H1 (cell line): ENCODE data around the gene PPP1R14C. TPM values are rescaled to one million over a fixed set of nuclear protein-coding genes. Genes with fewer than 3 reads are reported as not detected.

Experiments used
- CTCF ChIA-PET: fragments of 300-600 bp; sonication (Branson Sonifier 250); formaldehyde crosslinking; loops from one replicate; lab custom pipeline; 2021; ENCODE audit not compliant: partially characterized antibody; lab: Charles Lee
- POLR2A ChIA-PET: fragments of 300-600 bp; sonication (Branson Sonifier 250); formaldehyde crosslinking; loops from one replicate; lab custom pipeline; 2021; ENCODE audit warnings: inconsistent platforms; ENCODE audit not compliant: partially characterized antibody; lab: Charles Lee
- DNase-seq, 2 experiments: peaks; one replicate each; pipeline versions ENCODE4 v3.0.0 to v3.0.0-alpha.2; 2010 to 2022; ENCODE audit warnings: low spot score in 2 of 2, low read depth in 1 of 2, mixed read lengths in 1 of 2
- FAIRE-seq: peaks from 2 replicates; lab custom pipeline; 2011; peaks lifted over from hg19 to GRCh38; lab: Jason Lieb, UNC
- H2AFZ ChIP-seq: 2 replicates; pipeline ENCODE4 v1.8.1; 2012; ENCODE audit warnings: low read length, inconsistent platforms
- H2AK5ac ChIP-seq: 2 replicates; pipeline ENCODE4 v1.6.1; 2013; ENCODE audit warnings: low read depth, low read length
- H2BK120ac ChIP-seq: replicated peaks from 2 replicates; pipeline ENCODE3; 2013; ENCODE audit warnings: low read depth, low read length, inconsistent platforms
- H2BK12ac ChIP-seq: 2 replicates; pipeline ENCODE4 v1.6.1; 2013; ENCODE audit warnings: low read depth, low read length
- H2BK15ac ChIP-seq: 2 replicates; pipeline ENCODE4 v1.6.1; 2013; ENCODE audit warnings: low read length
- H2BK20ac ChIP-seq: 2 replicates; pipeline ENCODE4 v1.6.1; 2013; ENCODE audit warnings: low read length
- H2BK5ac ChIP-seq: 2 replicates; pipeline ENCODE4 v1.6.1; 2013; ENCODE audit warnings: low read depth, low read length
- H3K14ac ChIP-seq: 2 replicates; pipeline ENCODE4 v1.6.1; 2013; ENCODE audit warnings: inconsistent platforms; ENCODE audit not compliant: insufficient read length
- H3K18ac ChIP-seq: 2 replicates; pipeline ENCODE4 v1.6.1; 2013; ENCODE audit warnings: low read length; ENCODE audit errors: extremely low read depth
- H3K23ac ChIP-seq: 2 replicates; pipeline ENCODE4 v1.6.1; 2013; ENCODE audit warnings: inconsistent platforms; ENCODE audit not compliant: insufficient read length
- H3K23me2 ChIP-seq: 2 replicates; pipeline ENCODE4 v1.6.1; 2013; ENCODE audit warnings: low read depth, low read length
- H3K27ac ChIP-seq: 2 replicates; pipeline ENCODE4 v1.6.1; 2011; ENCODE audit warnings: low read depth, low read length, inconsistent platforms
- H3K27me3 ChIP-seq, 4 experiments: replicated peaks in 1 of 4; 1 replicate in 1 of 4; 2 replicates in 3 of 4; pipeline versions ENCODE4 v1.6.1 to v1.8.1; 2011 to 2013; ENCODE audit warnings: low read length in 3 of 4, mild to moderate bottlenecking in 3 of 4, inconsistent platforms in 2 of 4, mixed read lengths in 2 of 4, moderate library complexity in 1 of 4; ENCODE audit not compliant: control insufficient read depth in 3 of 4, insufficient read depth in 3 of 4; ENCODE audit errors: extremely low read depth in 1 of 4
- H3K36me3 ChIP-seq, 4 experiments: 2 replicates each; pipeline versions ENCODE4 v1.6.1 to v1.8.1; 2011 to 2013; ENCODE audit warnings: mild to moderate bottlenecking in 4 of 4, low read length in 3 of 4, moderate library complexity in 2 of 4, control low read depth in 1 of 4, inconsistent platforms in 1 of 4; ENCODE audit not compliant: insufficient read depth in 4 of 4, control insufficient read depth in 2 of 4
- H3K4ac ChIP-seq: replicated peaks from 2 replicates; pipeline ENCODE3; 2013; ENCODE audit warnings: low read length, low read depth, mixed read lengths, inconsistent platforms; ENCODE audit not compliant: insufficient read length
- H3K4me1 ChIP-seq, 4 experiments: replicated peaks in 1 of 4; 1 replicate in 1 of 4; 2 replicates in 3 of 4; pipeline versions ENCODE4 v1.6.1 to v1.8.1; 2011 to 2013; ENCODE audit warnings: low read length in 3 of 4, inconsistent platforms in 2 of 4, mixed read lengths in 1 of 4; ENCODE audit not compliant: insufficient read depth in 4 of 4, control insufficient read depth in 3 of 4
- H3K4me2 ChIP-seq, 2 experiments: 2 replicates each; pipeline versions ENCODE4 v1.6.1 to v1.8.1; 2011 to 2013; ENCODE audit warnings: low read depth in 2 of 2, low read length in 2 of 2, control low read depth in 1 of 2, inconsistent platforms in 1 of 2, mild to moderate bottlenecking in 1 of 2; ENCODE audit not compliant: insufficient read depth in 1 of 2
- H3K4me3 ChIP-seq, 4 experiments: fragments of 200-600, 300-600 bp in 1 of 4; sonication (generic), shearing (Covaris generic), sonication (Bioruptor Twin) in 1 of 4; 2 replicates each; pipeline versions ENCODE4 v1.5.1 to v1.8.1; 2011 to 2016; ENCODE audit warnings: low read length in 4 of 4, low read depth in 3 of 4, control low read depth in 2 of 4, inconsistent platforms in 2 of 4, mild to moderate bottlenecking in 2 of 4, mixed read lengths in 1 of 4, moderate library complexity in 1 of 4; ENCODE audit not compliant: insufficient read depth in 2 of 4; ENCODE audit errors: extremely low read depth in 1 of 4
- H3K56ac ChIP-seq: replicated peaks from 2 replicates; pipeline ENCODE3; 2013; ENCODE audit warnings: low read depth, mild to moderate bottlenecking, mixed read lengths, low read length, inconsistent platforms; ENCODE audit not compliant: insufficient read length
- H3K79me1 ChIP-seq: 2 replicates; pipeline ENCODE4 v1.6.1; 2013; ENCODE audit warnings: low read depth, low read length, control low read depth
- H3K79me2 ChIP-seq, 2 experiments: 2 replicates each; pipeline versions ENCODE4 v1.6.1 to v1.8.1; 2012 to 2013; ENCODE audit warnings: low read length in 2 of 2, mild to moderate bottlenecking in 2 of 2, inconsistent platforms in 1 of 2; ENCODE audit not compliant: insufficient read depth in 2 of 2, control insufficient read depth in 1 of 2
- H3K9ac ChIP-seq, 4 experiments: replicated peaks in 1 of 4; 1 replicate in 1 of 4; 2 replicates in 3 of 4; pipeline versions ENCODE4 v1.6.1 to v1.8.1; 2011 to 2013; ENCODE audit warnings: low read depth in 3 of 4, low read length in 3 of 4, control low read depth in 2 of 4, mild to moderate bottlenecking in 2 of 4, moderate library complexity in 2 of 4, inconsistent platforms in 1 of 4; ENCODE audit errors: extremely low read depth in 1 of 4
- H3K9me3 ChIP-seq, 2 experiments: 2 replicates each; pipeline versions ENCODE4 v1.6.1 to v1.8.1; 2012 to 2013; ENCODE audit warnings: mild to moderate bottlenecking in 2 of 2, moderate library complexity in 2 of 2, control low read depth in 1 of 2, inconsistent platforms in 1 of 2, low read depth in 1 of 2, low read length in 1 of 2, mixed read lengths in 1 of 2; ENCODE audit not compliant: insufficient read depth in 2 of 2
- H4K20me1 ChIP-seq, 2 experiments: replicated peaks in 1 of 2; 2 replicates each; pipeline versions ENCODE3 to v1.8.1; 2011 to 2013; ENCODE audit warnings: inconsistent platforms in 2 of 2, low read length in 2 of 2, mild to moderate bottlenecking in 1 of 2; ENCODE audit not compliant: insufficient read depth in 2 of 2, control insufficient read depth in 1 of 2
- H4K5ac ChIP-seq: 2 replicates; pipeline ENCODE4 v1.6.1; 2013; ENCODE audit warnings: low read length, low read depth, mixed read lengths, inconsistent platforms; ENCODE audit not compliant: insufficient read length
- H4K8ac ChIP-seq: 2 replicates; pipeline ENCODE4 v1.8.0; 2013; ENCODE audit warnings: mild to moderate bottlenecking, moderate library complexity, low read length, inconsistent platforms; ENCODE audit not compliant: insufficient read depth; ENCODE audit errors: extremely low read depth
- H4K91ac ChIP-seq: replicated peaks from 2 replicates; pipeline ENCODE3; 2013; ENCODE audit warnings: low read length, mixed read lengths, inconsistent platforms; ENCODE audit not compliant: insufficient read length
- BRCA1 ChIP-seq: IDR thresholded peaks from 2 replicates; pipeline ENCODE4 v1.6.1; 2012; ENCODE audit warnings: low read depth, low read length, improper control_type of control experiment
- KDM4A ChIP-seq: IDR thresholded peaks from one replicate; pipeline ENCODE4 v1.7.1; 2012; ENCODE audit warnings: low read depth, mild to moderate bottlenecking, moderate library complexity, low read length, inconsistent platforms; ENCODE audit not compliant: severe bottlenecking
- RXRA ChIP-seq: IDR thresholded peaks from 2 replicates; pipeline ENCODE4 v1.6.1; 2011; ENCODE audit warnings: low read depth, mild to moderate bottlenecking, low read length, moderate library complexity; ENCODE audit not compliant: insufficient read depth
- SIX5 ChIP-seq: IDR thresholded peaks from 2 replicates; pipeline ENCODE4 v1.6.1; 2011; ENCODE audit warnings: mild to moderate bottlenecking, low read depth, low read length
- TBP ChIP-seq: IDR thresholded peaks from 2 replicates; pipeline ENCODE4 v1.6.1; 2011; ENCODE audit warnings: low read depth, low read length, improper control_type of control experiment
- TCF12 ChIP-seq: IDR thresholded peaks from 2 replicates; pipeline ENCODE4 v1.6.1; 2011; ENCODE audit warnings: low read depth, mild to moderate bottlenecking, low read length
- TEAD4 ChIP-seq: IDR thresholded peaks from 2 replicates; pipeline ENCODE4 v1.6.1; 2012; ENCODE audit warnings: low read depth, low read length, inconsistent platforms, mixed read lengths
- WGBS, 2 experiments: shearing (Covaris generic) in 1 of 2; methylation state at CpG; one replicate each; pipeline versions ENCODE4 v1.1.6 to v1.1.7; 2013 to 2015; ENCODE audit warnings: low lambda C conversion rate in 2 of 2, mixed read lengths in 2 of 2, inconsistent platforms in 1 of 2, low coverage in 1 of 2, missing lambda C conversion rate in 1 of 2; ENCODE audit not compliant: insufficient replicate concordance in 2 of 2, insufficient coverage in 1 of 2, insufficient read length in 1 of 2; ENCODE audit errors: extremely low coverage in 1 of 2, missing lambda C conversion rate in 1 of 2; 5-methylcytosine and 5-hydroxymethylcytosine counted together
- polyA plus RNA-seq, 7 experiments: library from polyadenylated mRNA; depleted of rRNA in 3 of 7; stranded (reverse) in 5 of 7; unstranded in 2 of 7; fragments of >200 nt in 5 of 7; fragments of 200-250 nt in 2 of 7; gene quantifications; 1 replicate in 5 of 7; 2 replicates in 1 of 7; 4 replicates in 1 of 7; pipeline versions ENCODE4 v1.2.1 to v1.2.3, GENCODE V29; 2011 to 2013; ENCODE audit warnings: missing spikeins in 2 of 7, mixed read lengths in 2 of 7
- total RNA-seq: library from RNA; stranded (reverse); fragmentation: NEBNext Ultra II Directional; extraction: Animal tissue kit (Norgen Biotek cat#: 25700); gene quantifications from 2 replicates; pipeline ENCODE4 v1.2.1, GENCODE V29; 2021

Gene PPP1R14C
- total and polyA plus RNA-seq, 2 of the 8 experiments (the other 6 are each of a cell fraction or from before 2014, with no cell fraction given): 0.30 to 0.61 TPM

- no peak overlapping the region for H2BK20ac ChIP-seq
- H3K36me3 ChIP-seq: no peaks in the 10 kb centered on the region
- peaks cover 0 to 3% (median 0%) of the 10 kb centered on the region in 4 experiments; a peak in 4 of 7 replicates for H3K4me1 ChIP-seq
- ChIA-PET CTCF (interaction anchor here (0.6 to 1.6 kb wide), 3 partner anchors 141 to 171 kb away, joined by 3 to 4 read pairs (median 3); no protein-coding TSS in a partner anchor), POLR2A (interaction anchor here (0.7 kb wide), 1 partner anchor 8 kb away, joined by 3 read pairs; no protein-coding TSS in a partner anchor)
- no peaks in the 10 kb centered on the region for H3K79me1 ChIP-seq
- no peak overlapping the region for H3K14ac ChIP-seq
- H2AK5ac ChIP-seq: no peak overlapping the region
- H2BK15ac ChIP-seq: no peak overlapping the region
- H2BK12ac ChIP-seq: no peak overlapping the region
- H3K23ac ChIP-seq: no peak overlapping the region
- H3K9me3 ChIP-seq: 0 out of 4 replicates have a peak, but pooled peaks cover 0 to 2% of the 10 kb centered on the region in 2 experiments
- no peak overlapping the region for H3K56ac ChIP-seq
- H2BK120ac ChIP-seq: no peak overlapping the region
- DNase-seq (no peak), FAIRE-seq (no peak)
- peaks cover 0 to 18% (median 16%) of the 10 kb centered on the region in 4 experiments; a peak in 4 of 7 replicates for H3K27me3 ChIP-seq
- no peak overlapping the region for H3K4me2 ChIP-seq
- H3K9ac ChIP-seq: no peak overlapping the region
- H2AFZ ChIP-seq: no peak overlapping the region
- no peak overlapping the region for H4K5ac ChIP-seq
- no peaks in the 10 kb centered on the region for H4K20me1 ChIP-seq
- no peaks in the 10 kb centered on the region for H3K23me2 ChIP-seq
- no peak overlapping the region for H3K4me3 ChIP-seq
- no peak overlapping the region for H3K4ac ChIP-seq
- H2BK5ac ChIP-seq: no peak overlapping the region
- H3K79me2 ChIP-seq: no peaks in the 10 kb centered on the region
- TF ChIP-seq BRCA1 (no peak), RXRA (no peak), TCF12 (no peak), TEAD4 (no peak), SIX5 (no peak), KDM4A (no peak), TBP (no peak)
- H3K27ac ChIP-seq: no peak overlapping the region
- no peak overlapping the region for H3K18ac ChIP-seq
- H4K8ac ChIP-seq: no peak overlapping the region
- WGBS, 2 experiments: 90% methylated on average over 5 of the region's 5 CpGs; no CpG with 5 or more reads in 1 of the 2 experiments
- no peak overlapping the region for H4K91ac ChIP-seq
Measured at GRCh38 chr6:150228072-150228733, 85.4 kb downstream of the PPP1R14C start.
